ENCODE data around the gene NCOA6.
A peak's percentile ranks its signal among the peaks of the same experiment; 100 is the strongest.

Gene NCOA6

GRCh38 chr20:34701405-34702085, 123.9 kb downstream of the NCOA6 start:
- DNase-seq, result no peak

- DNase-seq, result no peak
Observed at GRCh38 chr20:34693414-34693813, 132.0 kb downstream of the NCOA6 start.

GRCh38 chr20:34691838-34692237, 133.6 kb downstream of the NCOA6 start:
- DNase-seq, result no peak

GRCh38 chr20:34689486-34689885, 136.0 kb downstream of the NCOA6 start:
- DNase-seq, result no peak

GRCh38 chr20:34683667-34684066, 141.8 kb downstream of the NCOA6 start:
- DNase-seq, result no peak

GRCh38 chr20:34680586-34681175, 144.8 kb downstream of the NCOA6 start:
- DNase-seq, result no peak

- DNase-seq, result peak; percentile 96
Observed at GRCh38 chr20:34676642-34677373, 148.6 kb downstream of the NCOA6 start, which contains the start of gene PIGU. Gene PIGU, minus strand, starts transcription at chr20:34677092. Its CDS starts 7 bp downstream, at chr20:34677085.

- DNase-seq, result no peak
Observed at GRCh38 chr20:34675993-34676641, 149.3 kb downstream of the NCOA6 start.

- DNase-seq, result no peak
Observed at GRCh38 chr20:34675561-34675960, 149.9 kb downstream of the NCOA6 start.

GRCh38 chr20:34673412-34673811, 152.0 kb downstream of the NCOA6 start:
- no peak for DNase-seq

- DNase-seq, result no peak
Observed at GRCh38 chr20:34669094-34669493, 156.4 kb downstream of the NCOA6 start.
